IMR-90 (cell line): ENCODE results near the gene ZFP36L2. TPM values are rescaled to one million over a fixed set of nuclear protein-coding genes. Genes with fewer than 3 reads are reported as not detected.

Experiments
- ATAC-seq: fragments of 200-7000 bp; cut with Tn5 transposase; 2 replicates; pipeline ENCODE4 v1.9.1; 2020; ENCODE audit warnings: low read depth, mild to moderate bottlenecking, moderate library complexity
- BruUV-seq: library from RNA; stranded (reverse); fragments of 400-500 nt; replicated peaks from 2 replicates; lab custom pipeline; 2021; lab: Mats Ljungman, UMichigan
- CTCF ChIA-PET: fragments of 300-600 bp; formaldehyde crosslinking; extraction: SDS; loops from one replicate; lab custom pipeline; 2021; ENCODE audit warnings: antibody characterized with exemption; lab: Yijun Ruan, JAX
- POLR2A ChIA-PET: fragments of 300-600 bp; sonication (Branson Sonifier 250); formaldehyde crosslinking; loops from one replicate; lab custom pipeline; 2022; ENCODE audit warnings: antibody characterized with exemption; ENCODE audit not compliant: unreplicated experiment; lab: Charles Lee
- DNase-seq: peaks from one replicate; pipeline ENCODE4 v3.0.0; 2013
- H2AFZ ChIP-seq: replicated peaks from 2 replicates; pipeline ENCODE3; 2013; ENCODE audit warnings: low read length, mild to moderate bottlenecking; ENCODE audit not compliant: poor library complexity
- H2AK5ac ChIP-seq: 2 replicates; pipeline ENCODE4 v1.6.1; 2013; ENCODE audit warnings: low read depth, low read length, inconsistent platforms
- H2AK9ac ChIP-seq: replicated peaks from 2 replicates; pipeline ENCODE3; 2013; ENCODE audit warnings: mild to moderate bottlenecking, low read depth, low read length, moderate library complexity; ENCODE audit not compliant: poor library complexity
- H2BK120ac ChIP-seq: 2 replicates; pipeline ENCODE4 v1.6.1; 2013; ENCODE audit warnings: low read depth, low read length, inconsistent platforms
- H2BK15ac ChIP-seq: 3 replicates; pipeline ENCODE4 v1.6.1; 2013; ENCODE audit warnings: low read depth, low read length, inconsistent platforms
- H2BK20ac ChIP-seq: 2 replicates; pipeline ENCODE4 v1.6.1; 2013; ENCODE audit warnings: low read depth, mild to moderate bottlenecking, inconsistent platforms, low read length, moderate library complexity
- H2BK5ac ChIP-seq: 2 replicates; pipeline ENCODE4 v1.6.1; 2013; ENCODE audit warnings: mild to moderate bottlenecking, low read depth, low read length, inconsistent platforms; ENCODE audit not compliant: poor library complexity, severe bottlenecking
- H3K14ac ChIP-seq: replicated peaks from 2 replicates; pipeline ENCODE4 v1.6.1; 2013; ENCODE audit warnings: low read depth, low read length, inconsistent platforms
- H3K18ac ChIP-seq: 2 replicates; pipeline ENCODE4 v1.6.1; 2013; ENCODE audit warnings: low read depth, low read length, control low read depth
- H3K23ac ChIP-seq: 2 replicates; pipeline ENCODE4 v1.6.1; 2013; ENCODE audit warnings: low read depth, low read length, inconsistent platforms
- H3K27ac ChIP-seq: 2 replicates; pipeline ENCODE4 v1.5.1; 2013; ENCODE audit warnings: mild to moderate bottlenecking, control low read depth, low read length; ENCODE audit not compliant: insufficient read depth
- H3K27me3 ChIP-seq: 2 replicates; pipeline ENCODE4 v1.6.1; 2013; ENCODE audit warnings: low read length; ENCODE audit not compliant: control insufficient read depth, insufficient read depth
- H3K36me3 ChIP-seq: 2 replicates; pipeline ENCODE4 v1.6.1; 2013; ENCODE audit warnings: low read length, mixed read lengths; ENCODE audit not compliant: control insufficient read depth, insufficient read depth
- H3K4ac ChIP-seq: 2 replicates; pipeline ENCODE4 v1.6.1; 2013; ENCODE audit warnings: low read depth, low read length, inconsistent platforms
- H3K4me1 ChIP-seq: 2 replicates; pipeline ENCODE4 v1.6.1; 2013; ENCODE audit warnings: low read length, mixed read lengths; ENCODE audit not compliant: control insufficient read depth, insufficient read depth
- H3K4me2 ChIP-seq: 2 replicates; pipeline ENCODE4 v1.6.1; 2013; ENCODE audit warnings: low read depth, mild to moderate bottlenecking, control low read depth, low read length, moderate library complexity
- H3K4me3 ChIP-seq: 2 replicates; pipeline ENCODE4 v1.5.1; 2013; ENCODE audit warnings: low read depth, mild to moderate bottlenecking, control low read depth, low read length, moderate library complexity; ENCODE audit not compliant: insufficient read depth
- H3K56ac ChIP-seq: 2 replicates; pipeline ENCODE4 v1.6.1; 2013; ENCODE audit warnings: low read length, inconsistent platforms; ENCODE audit not compliant: insufficient read depth; ENCODE audit errors: extremely low read depth
- H3K79me1 ChIP-seq, 2 experiments: 2 replicates each; pipeline ENCODE4 v1.6.1; 2013; ENCODE audit warnings: low read length in 2 of 2, inconsistent platforms in 1 of 2, low read depth in 1 of 2
- H3K9ac ChIP-seq: 2 replicates; pipeline ENCODE4 v1.6.1; 2013; ENCODE audit warnings: low read depth, low read length, control low read depth
- H3K9me1 ChIP-seq: 2 replicates; pipeline ENCODE4 v1.6.1; 2013; ENCODE audit warnings: low read length, inconsistent platforms; ENCODE audit not compliant: insufficient read depth
- H3K9me3 ChIP-seq: 2 replicates; pipeline ENCODE4 v1.6.1; 2013; ENCODE audit warnings: low read length; ENCODE audit not compliant: control insufficient read depth, insufficient read depth
- H4K20me1 ChIP-seq: 2 replicates; pipeline ENCODE4 v1.6.1; 2013; ENCODE audit warnings: low read length, inconsistent platforms; ENCODE audit not compliant: insufficient read depth
- H4K5ac ChIP-seq: 2 replicates; pipeline ENCODE4 v1.6.1; 2013; ENCODE audit warnings: mild to moderate bottlenecking, low read depth, low read length, control low read depth
- H4K8ac ChIP-seq, 2 experiments: 2 replicates each; pipeline ENCODE4 v1.6.1; 2013; ENCODE audit warnings: low read depth in 2 of 2, low read length in 2 of 2, control low read depth in 1 of 2, inconsistent platforms in 1 of 2
- H4K91ac ChIP-seq: 2 replicates; pipeline ENCODE4 v1.6.1; 2013; ENCODE audit warnings: low read depth, low read length, inconsistent platforms; ENCODE audit not compliant: insufficient read depth
- CEBPB ChIP-seq: IDR thresholded peaks from 2 replicates; pipeline ENCODE4 v1.6.1; 2012; ENCODE audit warnings: low read depth, low read length, improper control_type of control experiment
- CHD1 ChIP-seq: IDR thresholded peaks from 2 replicates; pipeline ENCODE4 v1.6.1; 2012; ENCODE audit warnings: low read depth, low read length, improper control_type of control experiment
- ELK1 ChIP-seq: fragments of 150-350 bp; IDR thresholded peaks from 2 replicates; pipeline ENCODE4 v1.6.1; 2016; ENCODE audit warnings: low read depth, mild to moderate bottlenecking, low read length, moderate library complexity, borderline replicate concordance
- FOS ChIP-seq: fragments of 150-350 bp; IDR thresholded peaks from 2 replicates; pipeline ENCODE4 v1.6.1; 2016; ENCODE audit warnings: low read depth, low read length
- MAZ ChIP-seq: IDR thresholded peaks from 2 replicates; pipeline ENCODE4 v1.6.1; 2012; ENCODE audit warnings: low read depth, mild to moderate bottlenecking, low read length, improper control_type of control experiment, moderate library complexity, borderline replicate concordance
- MXI1 ChIP-seq: IDR thresholded peaks from 2 replicates; pipeline ENCODE4 v1.6.1; 2012; ENCODE audit warnings: low read depth, mild to moderate bottlenecking, low read length, moderate library complexity, borderline replicate concordance
- POLR2A ChIP-seq: IDR thresholded peaks from 2 replicates; pipeline ENCODE4 v1.6.1; 2012; ENCODE audit warnings: mild to moderate bottlenecking, low read depth, low read length
- WGBS, 2 experiments: methylation state at CpG; one replicate each; pipeline versions ENCODE4 v1.1.5 to v1.1.7; 2013; ENCODE audit warnings: missing lambda C conversion rate in 2 of 2; ENCODE audit not compliant: insufficient read length in 1 of 2; ENCODE audit errors: extremely low coverage in 2 of 2; 5-methylcytosine and 5-hydroxymethylcytosine counted together
- dilution Hi-C: fragments of 300-500 bp; cut with HindIII; formaldehyde crosslinking; loops from one replicate; pipeline ENCODE4 v1.14.3; 2018; ENCODE audit warnings: low sequenced_read_pairs; ENCODE audit not compliant: unreplicated experiment
- in situ Hi-C: fragments of 300-500 bp; cut with MboI; formaldehyde crosslinking; loops from 3 replicates; pipeline ENCODE4 v1.14.3; 2019; ENCODE audit warnings: low sequenced_read_pairs, inconsistent platforms, mixed read lengths
- intact Hi-C: fragments of 100-400 bp; cut with micrococcal nuclease; formaldehyde crosslinking; loops from 2 replicates; pipeline ENCODE4 v1.10.0; 2022
- polyA plus RNA-seq, 3 experiments: library from polyadenylated mRNA; depleted of rRNA; stranded (reverse); fragments of >200 nt; gene quantifications; 2 replicates each; pipeline ENCODE4 v1.2.3, GENCODE V29; 2012; ENCODE audit warnings: low replicate concordance in 1 of 3
- total RNA-seq: library from RNA; depleted of rRNA; stranded (reverse); fragments of >200 nt; gene quantifications from 2 replicates; pipeline ENCODE4 v1.2.3, GENCODE V29; 2012

The ZFP36L2 gene
- total and polyA plus RNA-seq, 2 of the 4 experiments (the other 2 are of a cell fraction): 1.8 to 20.1 TPM

DNA sequence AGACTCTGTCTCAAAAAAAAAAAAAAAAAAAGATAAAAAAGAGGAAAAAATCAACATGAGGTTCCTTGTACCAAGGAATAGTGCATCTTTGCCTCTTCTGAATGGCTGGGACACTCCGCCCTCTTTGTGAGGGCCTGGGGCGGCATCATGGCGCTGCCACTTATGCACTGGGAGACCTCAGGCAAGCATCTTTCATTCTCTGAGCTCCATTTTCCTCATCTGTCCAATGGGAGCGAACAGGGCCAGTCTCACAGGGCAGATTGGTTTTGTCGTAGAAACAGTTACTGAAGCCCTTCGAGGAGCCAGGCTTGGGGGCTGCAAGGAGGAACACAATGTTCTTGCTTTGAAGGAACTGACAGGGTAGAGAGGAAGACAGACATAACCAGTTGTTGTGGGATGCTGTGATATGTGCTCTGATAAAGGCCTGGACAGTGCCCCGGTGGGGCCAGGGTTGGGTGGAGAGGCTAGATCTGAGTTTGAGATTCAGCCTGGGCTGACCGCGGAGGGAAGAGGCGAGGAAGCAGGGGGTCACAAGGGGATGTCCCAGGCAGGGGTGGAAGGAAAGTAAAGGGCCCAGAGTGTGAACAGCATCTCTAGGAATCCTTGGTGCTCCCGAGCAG is 14.1 kb downstream of the ZFP36L2 start:
- Histone ChIP-seq H3K9ac (no peak overlapping the region), H2BK15ac (no peak overlapping the region), H4K8ac (no peak overlapping the region), H2BK120ac (no peak overlapping the region), H3K56ac (no peak overlapping the region), H3K4me2 (no peak overlapping the region), H2BK20ac (no peak overlapping the region), H3K9me3 (no peaks in the 10 kb centered on the region), H3K9me1 (peaks cover 7% of the 10 kb centered on the region; the same call in 1 of the 2 replicates), H3K79me1 (peaks cover 0 to under 1% of the 10 kb centered on the region in 2 experiments; a peak in 1 of 4 replicates), H2AK9ac (no peak overlapping the region), H3K27ac (no peak overlapping the region), H4K91ac (no peak overlapping the region), H2AK5ac (no peak overlapping the region), H3K23ac (no peak overlapping the region), H3K4me1 (peaks cover 8% of the 10 kb centered on the region), H3K36me3 (no peaks in the 10 kb centered on the region), H3K27me3 (no peaks in the 10 kb centered on the region), H2BK5ac (no peak overlapping the region), H3K18ac (no peak overlapping the region), H4K5ac (no peak overlapping the region), H3K4me3 (no peak overlapping the region), H3K14ac (no peak overlapping the region), H3K4ac (no peak overlapping the region; the same call in 1 of the 2 replicates), H2AFZ (no peak overlapping the region), H4K20me1 (no peaks in the 10 kb centered on the region)
- no TSS peak for BruUV-seq
- WGBS, 2 experiments: 100% methylated on average over 6 of the region's 11 CpGs; no CpG with 5 or more reads in 1 of the 2 experiments
- in situ Hi-C loops (no loop called here), dilution Hi-C loops (no loop called here), intact Hi-C loops (no loop called here)
- no peak for ATAC-seq
- DNase-seq: no peak
- CTCF ChIA-PET: no interaction called here
- POLR2A ChIA-PET: no interaction called here
- TF ChIP-seq MXI1 (no peak), CEBPB (no peak), ELK1 (no peak), FOS (no peak), POLR2A (no peak), MAZ (no peak), CHD1 (no peak)
